Nephron progenitor cell (in vitro differentiated cells): ENCODE measurements around the gene GSAP.
"Not testable (repeated sequence)": the region's sequence is repeated elsewhere in the genome, so short reads cannot be mapped to it uniquely, and the experiment has no call there.

ENCODE experiments used
- DNase-seq: peaks from one replicate; pipeline ENCODE4 v3.0.0; 2021
- H3K27ac Mint-ChIP-seq: 2 replicates; pipeline ENCODE4 v1.8.0; 2021; ENCODE audit warnings: mild to moderate bottlenecking, moderate library complexity, mixed read lengths
- H3K27me3 Mint-ChIP-seq: 2 replicates; pipeline ENCODE4 v1.8.0; 2021; ENCODE audit warnings: mild to moderate bottlenecking, low read depth, mixed read lengths; ENCODE audit not compliant: poor library complexity
- H3K36me3 Mint-ChIP-seq: 2 replicates; pipeline ENCODE4 v1.8.0; 2021; ENCODE audit warnings: low read depth, mixed read lengths
- H3K4me1 Mint-ChIP-seq: 2 replicates; pipeline ENCODE4 v1.8.0; 2021; ENCODE audit warnings: mixed read lengths
- H3K4me3 Mint-ChIP-seq: 2 replicates; pipeline ENCODE4 v1.8.0; 2021; ENCODE audit warnings: mild to moderate bottlenecking, moderate library complexity, mixed read lengths
- H3K9me3 Mint-ChIP-seq: 2 replicates; pipeline ENCODE4 v1.8.0; 2021; ENCODE audit warnings: mild to moderate bottlenecking, moderate library complexity, mixed read lengths
- TF ChIP-seq, protein P1 (sequence below): fragments of 200-600 bp; sonication (generic); IDR thresholded peaks from 2 replicates; pipeline ENCODE4 v1.5.0; 2021; ENCODE audit warnings: antibody characterized with exemption

Gene GSAP

DNA sequence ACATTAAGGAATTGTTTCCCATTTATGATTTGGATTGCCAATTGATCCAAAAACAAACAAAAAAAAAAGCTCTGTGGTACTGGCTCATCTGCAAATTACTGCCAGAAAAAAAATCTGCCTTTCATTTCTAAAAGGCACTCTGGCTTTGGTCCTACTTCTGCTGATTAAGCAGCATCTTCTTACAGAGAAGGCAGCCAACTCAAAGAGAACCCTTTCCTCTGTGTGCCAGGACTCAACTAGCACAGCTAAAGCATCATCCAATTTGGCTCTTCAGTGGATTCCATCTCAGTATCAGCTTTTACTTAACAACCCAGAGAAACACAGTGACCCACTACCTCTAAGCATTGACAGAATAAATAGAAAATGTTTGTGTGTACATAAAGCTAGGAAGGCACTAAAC is 80.6 kb downstream of the GSAP start:
- DNase-seq: no peak
- H3K36me3 Mint-ChIP-seq: no peaks in the 10 kb centered on the region
- H3K27ac Mint-ChIP-seq: no peak overlapping the region
- H3K9me3 Mint-ChIP-seq: no peaks in the 10 kb centered on the region
- H3K4me1 Mint-ChIP-seq: peaks cover 22% of the 10 kb centered on the region
- TF ChIP-seq, protein P1, sequence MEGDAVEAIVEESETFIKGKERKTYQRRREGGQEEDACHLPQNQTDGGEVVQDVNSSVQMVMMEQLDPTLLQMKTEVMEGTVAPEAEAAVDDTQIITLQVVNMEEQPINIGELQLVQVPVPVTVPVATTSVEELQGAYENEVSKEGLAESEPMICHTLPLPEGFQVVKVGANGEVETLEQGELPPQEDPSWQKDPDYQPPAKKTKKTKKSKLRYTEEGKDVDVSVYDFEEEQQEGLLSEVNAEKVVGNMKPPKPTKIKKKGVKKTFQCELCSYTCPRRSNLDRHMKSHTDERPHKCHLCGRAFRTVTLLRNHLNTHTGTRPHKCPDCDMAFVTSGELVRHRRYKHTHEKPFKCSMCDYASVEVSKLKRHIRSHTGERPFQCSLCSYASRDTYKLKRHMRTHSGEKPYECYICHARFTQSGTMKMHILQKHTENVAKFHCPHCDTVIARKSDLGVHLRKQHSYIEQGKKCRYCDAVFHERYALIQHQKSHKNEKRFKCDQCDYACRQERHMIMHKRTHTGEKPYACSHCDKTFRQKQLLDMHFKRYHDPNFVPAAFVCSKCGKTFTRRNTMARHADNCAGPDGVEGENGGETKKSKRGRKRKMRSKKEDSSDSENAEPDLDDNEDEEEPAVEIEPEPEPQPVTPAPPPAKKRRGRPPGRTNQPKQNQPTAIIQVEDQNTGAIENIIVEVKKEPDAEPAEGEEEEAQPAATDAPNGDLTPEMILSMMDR: no peak
- H3K27me3 Mint-ChIP-seq: peaks cover 6% of the 10 kb centered on the region
- no peak overlapping the region for H3K4me3 Mint-ChIP-seq

DNA sequence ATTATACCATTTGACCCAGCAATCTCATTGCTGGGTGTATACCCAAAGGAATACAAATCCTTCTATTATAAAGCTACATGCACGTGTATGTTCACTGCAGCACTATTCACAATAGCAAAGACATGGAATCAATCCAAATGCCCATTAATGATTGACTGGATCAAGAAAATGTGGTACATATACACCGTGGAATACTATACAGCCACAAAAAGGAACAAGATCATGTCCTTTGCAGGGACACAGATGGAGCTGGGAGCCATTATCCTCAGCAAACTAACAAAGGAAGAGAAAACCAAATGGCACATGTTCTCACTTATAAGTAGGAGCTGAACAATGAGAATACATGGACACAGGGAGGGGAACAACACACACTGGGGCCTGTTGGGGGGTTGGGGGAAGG is 82.1 kb downstream of the GSAP start:
- peaks cover 24% of the 10 kb centered on the region for H3K4me1 Mint-ChIP-seq
- not testable (repeated sequence) for DNase-seq, H3K9me3 Mint-ChIP-seq, H3K27ac Mint-ChIP-seq, H3K36me3 Mint-ChIP-seq, H3K27me3 Mint-ChIP-seq, H3K4me3 Mint-ChIP-seq

DNA sequence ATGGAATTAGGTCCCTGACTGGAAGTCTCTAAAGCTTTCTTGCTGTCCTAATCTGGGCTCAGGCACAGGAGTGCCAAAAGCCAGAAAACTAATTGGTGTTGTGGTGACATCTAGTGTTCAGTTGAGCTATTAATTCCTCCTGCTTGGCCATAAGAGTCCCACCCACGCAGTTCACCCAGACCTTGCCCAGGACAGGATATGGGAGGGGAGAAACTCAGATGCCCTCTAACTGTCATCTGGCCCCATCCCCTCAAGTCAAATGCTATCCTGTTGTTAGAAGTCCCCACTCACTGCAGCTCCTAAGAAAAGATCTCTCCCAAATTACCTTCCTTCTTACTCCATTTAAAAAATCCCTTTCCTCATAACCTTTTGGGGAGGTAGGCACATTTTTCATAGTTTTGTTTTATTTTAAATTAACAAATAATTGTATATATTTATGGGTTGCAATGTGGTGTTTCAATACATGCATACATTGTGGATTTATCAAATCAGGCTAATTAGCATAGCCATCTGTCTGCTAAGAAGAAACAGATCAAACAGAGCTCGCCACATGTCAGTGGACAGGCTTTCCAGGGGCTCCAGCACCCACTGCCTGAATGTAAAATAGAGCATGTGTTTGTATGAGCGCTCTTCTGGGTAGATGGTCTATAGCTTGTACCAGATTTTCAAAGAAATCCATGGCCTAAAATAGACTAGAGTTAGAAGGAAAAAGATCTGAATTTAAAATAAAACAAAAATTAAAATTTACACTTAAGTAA is 84.0 kb downstream of the GSAP start:
- TF ChIP-seq, protein P1: peak; percentile 61
- Mint-ChIP-seq H3K36me3 (no peaks in the 10 kb centered on the region), H3K4me1 (peaks cover 30% of the 10 kb centered on the region), H3K27me3 (peaks cover 4% of the 10 kb centered on the region), H3K27ac (no peak overlapping the region), H3K9me3 (no peaks in the 10 kb centered on the region), H3K4me3 (no peak overlapping the region)
- peak; percentile 54 for DNase-seq

GRCh38 chr7:77330169-77330882 is 85.8 kb downstream of the GSAP start:
- TF ChIP-seq, protein P1: no peak

DNA sequence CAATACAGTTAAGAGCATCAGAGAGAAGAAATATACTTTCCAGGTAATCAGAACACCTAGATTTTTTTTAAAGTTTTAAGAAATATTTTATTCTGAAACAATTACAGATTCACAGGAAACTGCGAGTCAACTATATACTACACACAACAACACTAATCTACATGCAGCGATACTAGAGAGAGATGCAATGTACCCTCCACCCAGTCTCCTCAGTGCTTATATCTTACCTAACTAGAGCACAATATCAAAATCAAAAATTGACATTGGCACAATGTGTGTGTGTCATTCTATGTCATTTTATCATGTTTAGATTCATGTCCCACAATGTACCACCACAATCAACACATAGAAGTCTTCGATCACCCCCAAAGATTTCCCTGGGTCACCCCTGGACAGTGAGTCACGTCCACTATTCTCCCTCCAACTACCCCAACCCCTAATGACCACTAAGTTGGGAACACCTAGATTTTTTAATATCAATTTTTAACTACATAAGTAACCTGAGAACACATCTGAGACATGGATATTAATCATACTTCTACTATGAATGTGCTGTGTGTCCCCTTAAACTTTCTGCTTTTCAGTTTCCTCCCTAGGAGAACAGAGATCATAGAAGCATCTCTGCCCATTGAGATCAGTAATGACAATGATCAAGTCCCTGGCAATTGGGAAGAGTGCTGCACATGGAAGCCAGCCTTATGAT is 86.5 kb downstream of the GSAP start:
- Mint-ChIP-seq H3K27ac (no peak overlapping the region), H3K4me1 (peaks cover 38% of the 10 kb centered on the region), H3K4me3 (no peak overlapping the region), H3K27me3 (no peaks in the 10 kb centered on the region), H3K9me3 (no peaks in the 10 kb centered on the region), H3K36me3 (no peaks in the 10 kb centered on the region)
- TF ChIP-seq, protein P1: no peak
- no peak for DNase-seq

More at GRCh38 chr7:77330169-77330882, 85.8 kb downstream of the GSAP start:
- Mint-ChIP-seq H3K4me3 (no peak overlapping the region), H3K27ac (no peak overlapping the region), H3K9me3 (no peaks in the 10 kb centered on the region), H3K27me3 (no peaks in the 10 kb centered on the region), H3K36me3 (no peaks in the 10 kb centered on the region), H3K4me1 (peaks cover 38% of the 10 kb centered on the region)
- DNase-seq: no peak

GRCh38 chr7:77328669-77329068 is 87.5 kb downstream of the GSAP start:
- Mint-ChIP-seq H3K4me1 (peaks cover 38% of the 10 kb centered on the region), H3K27ac (no peak overlapping the region), H3K9me3 (no peaks in the 10 kb centered on the region), H3K27me3 (no peaks in the 10 kb centered on the region), H3K4me3 (no peak overlapping the region), H3K36me3 (no peaks in the 10 kb centered on the region)
- DNase-seq: no peak
- TF ChIP-seq, protein P1: no peak
